COLO668 (cell line): Measurements from ENCODE around the gene TBRG4.

Source experiments
- DNase-seq: peaks from one replicate; lab custom pipeline; 2025; ENCODE audit not compliant: unreplicated experiment; lab: John Stamatoyannopoulos, UW

The TBRG4 gene

GRCh38 chr7:45145881-45146280 lies 34.4 kb upstream of the TBRG4 start:
- DNase-seq, result no peak

DNA sequence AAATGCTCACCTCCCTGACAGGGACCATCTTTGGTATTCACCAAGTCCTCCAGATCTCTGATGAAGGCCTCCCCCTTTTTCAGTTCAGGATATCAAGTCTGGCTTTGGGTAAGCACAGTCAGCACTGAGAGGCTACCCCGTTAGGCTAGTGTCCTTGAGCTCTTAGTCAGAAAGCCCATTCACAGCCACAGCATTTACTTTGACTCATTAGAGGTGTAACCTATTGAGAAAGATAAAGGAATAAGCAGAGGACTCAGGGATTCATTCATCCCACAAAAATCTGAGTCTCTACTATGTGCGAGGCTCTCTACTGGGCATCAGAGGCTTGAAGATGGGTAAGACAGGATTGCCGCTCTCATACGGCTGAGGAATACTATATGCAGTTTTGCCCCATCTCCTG lies 32.1 kb upstream of the TBRG4 start:
- DNase-seq, result no peak

GRCh38 chr7:45140827-45141226 lies 29.3 kb upstream of the TBRG4 start:
- DNase-seq, result no peak

DNA sequence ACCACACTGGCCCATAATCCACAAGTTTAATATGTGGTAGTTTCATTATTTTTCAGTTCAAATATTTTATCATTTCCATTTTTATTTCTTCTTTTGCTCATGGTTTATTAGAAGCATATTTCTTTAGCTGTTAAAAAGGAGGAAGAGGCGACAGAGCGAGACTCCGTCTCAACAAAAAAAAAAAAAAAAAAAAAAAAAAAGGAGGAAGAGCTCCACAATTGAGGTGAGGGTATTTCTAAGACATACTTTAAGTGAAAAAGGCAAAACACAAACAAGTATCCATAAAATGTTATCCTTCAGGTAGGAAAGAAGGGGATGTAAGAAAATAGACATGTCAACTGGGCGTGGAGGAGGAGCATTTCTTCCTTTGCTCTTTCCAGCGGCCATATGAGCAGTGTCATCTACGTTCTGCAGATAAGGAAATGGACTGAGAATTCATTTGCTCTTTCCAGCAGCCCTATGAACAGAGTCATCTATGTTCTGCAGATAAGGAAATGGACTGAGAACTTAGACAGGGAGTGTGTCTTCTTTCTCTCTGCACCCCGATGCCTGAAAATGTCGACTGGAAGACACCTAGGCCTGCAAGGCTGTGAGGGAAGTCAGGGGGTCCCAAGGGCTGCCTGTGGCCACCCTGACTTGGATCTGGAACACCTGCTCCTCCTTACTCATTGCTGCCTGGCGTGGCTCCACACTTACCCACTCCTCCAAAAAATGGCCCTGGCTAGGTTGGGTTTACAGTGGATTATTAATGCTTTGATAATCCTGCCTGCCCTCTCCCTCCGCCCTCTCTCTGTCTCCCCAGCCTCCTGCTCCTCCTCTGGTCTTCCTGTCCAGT lies 27.2 kb upstream of the TBRG4 start:
- DNase-seq, result no peak

DNA sequence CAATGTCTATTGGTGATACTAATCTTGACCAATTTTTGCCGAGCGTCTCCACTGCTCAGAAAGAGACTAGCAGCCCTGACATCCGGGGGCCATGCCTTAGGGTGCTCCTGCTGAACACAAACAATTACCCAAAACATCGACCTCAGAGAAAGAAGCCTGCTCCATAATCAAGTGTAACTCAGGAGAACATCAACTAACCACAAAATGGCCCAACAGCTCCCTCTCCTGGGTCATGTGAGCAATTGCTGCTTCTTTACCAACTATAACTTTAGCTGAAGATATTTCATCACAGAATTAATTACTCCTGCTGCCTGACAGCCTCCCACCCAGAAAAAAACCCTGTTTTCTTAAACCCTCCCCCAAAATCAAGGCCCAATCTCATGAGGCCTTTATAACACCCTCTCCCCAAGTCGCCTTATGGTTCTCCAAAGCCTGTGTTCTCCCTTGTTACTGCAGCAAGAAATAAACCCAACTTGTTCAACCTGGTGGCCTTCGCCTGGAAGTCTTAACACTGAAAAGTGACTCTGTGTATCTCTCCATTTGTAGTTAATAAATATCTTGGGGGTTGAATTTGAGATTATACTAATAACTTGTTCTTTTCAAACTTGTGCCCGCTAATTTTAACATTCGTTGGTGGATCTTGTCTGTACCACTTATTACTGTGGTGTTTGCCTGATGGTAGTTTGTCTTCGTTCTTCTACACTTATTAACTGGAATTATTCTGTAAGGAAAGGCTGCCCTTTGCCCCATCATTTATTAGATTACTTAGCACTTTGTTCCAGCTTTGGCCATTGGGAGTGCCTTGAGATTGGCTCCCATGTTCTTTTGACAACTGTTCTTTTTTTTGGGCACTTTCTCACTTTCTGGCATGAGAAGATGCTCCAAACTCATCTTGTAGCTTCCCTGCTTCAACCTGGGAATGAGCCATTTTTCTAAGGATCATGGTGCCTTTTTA lies 24.9 kb upstream of the TBRG4 start:
- DNase-seq, result peak; percentile 76

GRCh38 chr7:45133877-45134276 lies 22.4 kb upstream of the TBRG4 start:
- DNase-seq, result no peak

- no peak for DNase-seq
Measured at GRCh38 chr7:45133352-45133751, 21.9 kb upstream of the TBRG4 start.

GRCh38 chr7:45132708-45133320 lies 21.3 kb upstream of the TBRG4 start:
- no peak for DNase-seq

DNA sequence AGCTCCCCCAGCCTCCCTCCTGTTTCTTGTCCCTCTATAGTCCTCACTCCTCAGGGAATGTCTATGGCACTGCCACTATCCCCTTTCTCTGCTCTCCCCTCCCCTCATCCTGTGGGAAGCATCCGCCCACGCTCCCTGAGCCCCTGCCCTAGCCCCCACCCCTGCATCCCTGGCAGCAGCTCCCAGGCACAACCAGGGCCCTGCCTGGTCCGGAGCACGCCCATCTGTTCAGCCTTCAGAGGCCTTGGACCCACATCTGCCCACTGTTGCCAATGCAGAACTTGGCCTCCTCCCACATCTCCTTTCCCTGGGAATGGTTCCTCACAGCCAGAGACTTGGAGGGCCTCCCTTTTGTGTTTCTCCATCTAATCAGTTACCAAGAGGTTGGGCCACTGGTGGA lies 20.4 kb upstream of the TBRG4 start:
- DNase-seq, result no peak

- DNase-seq, result no peak
Measured at GRCh38 chr7:45130910-45131309, 19.4 kb upstream of the TBRG4 start.

DNA sequence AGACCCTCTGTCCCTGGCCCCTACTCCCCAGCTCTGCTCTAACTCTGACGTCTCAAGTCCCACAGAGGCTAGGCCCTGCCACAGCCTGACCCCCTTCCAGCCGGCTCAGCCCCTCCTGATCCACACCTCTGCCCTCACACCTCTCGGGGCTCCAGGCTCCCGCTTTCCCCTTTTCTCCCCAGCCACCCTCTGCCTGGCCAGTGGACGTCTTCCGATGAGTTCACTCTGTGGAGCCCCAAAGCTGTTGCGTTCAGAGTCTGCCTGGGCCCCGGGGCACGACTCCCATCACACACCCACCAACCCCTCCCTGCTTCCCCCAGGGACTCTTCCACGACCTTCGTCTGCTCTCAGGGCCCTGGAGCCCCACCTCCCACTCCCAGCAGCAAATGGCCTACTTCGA lies 18.4 kb upstream of the TBRG4 start:
- no peak for DNase-seq

DNA sequence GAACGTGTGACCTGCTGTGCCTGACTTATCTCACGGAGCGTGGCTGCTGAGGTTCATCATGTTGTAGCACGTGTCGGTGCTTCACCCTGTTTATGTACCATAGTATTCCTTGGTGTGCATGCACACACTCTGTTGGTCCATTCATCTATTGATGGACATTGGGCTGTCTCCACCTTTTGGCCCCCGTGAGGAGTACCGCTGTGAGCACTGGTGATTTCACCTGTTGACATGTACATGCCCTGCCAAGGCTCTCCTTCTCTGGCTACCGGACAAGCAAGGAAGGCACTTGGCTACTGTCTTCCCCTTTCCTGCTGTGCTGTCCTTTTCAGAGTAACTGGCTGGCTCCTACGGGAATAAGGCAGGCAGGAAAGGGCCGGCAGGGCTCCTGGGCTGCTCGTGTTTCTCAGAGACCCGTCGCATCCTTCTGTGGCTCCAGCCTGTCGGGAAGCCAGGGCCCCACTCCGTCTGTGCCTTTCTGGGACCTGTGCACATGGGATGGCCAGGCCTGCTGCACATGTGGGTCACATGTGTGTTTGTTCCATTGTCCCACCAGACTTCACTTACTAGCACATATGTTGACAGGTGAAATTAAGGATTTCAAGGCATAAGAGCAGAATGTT lies 17.8 kb upstream of the TBRG4 start:
- DNase-seq, result no peak

DNA sequence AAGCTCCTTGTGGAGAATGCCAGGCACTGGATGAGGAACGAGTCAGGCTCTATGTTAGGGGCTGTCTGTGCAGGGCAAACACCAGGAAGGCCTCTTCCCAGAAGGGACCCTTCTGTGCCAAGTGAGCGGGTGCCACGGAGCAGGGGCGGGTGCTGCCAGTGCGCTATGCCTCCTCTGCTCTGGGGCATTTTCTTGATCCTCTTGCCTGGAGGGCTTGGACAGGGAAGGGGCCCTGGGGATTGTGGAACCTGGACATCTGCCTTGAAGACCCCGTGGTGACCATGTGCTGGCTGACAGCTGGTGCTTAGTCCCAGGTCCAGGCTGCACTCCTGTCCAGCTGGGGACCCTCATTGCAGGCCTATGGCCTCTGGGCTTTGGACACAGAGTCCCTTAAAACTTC lies 15.4 kb upstream of the TBRG4 start:
- DNase-seq, result no peak

- no peak for DNase-seq
Measured at GRCh38 chr7:45126201-45126600, 14.7 kb upstream of the TBRG4 start.

DNA sequence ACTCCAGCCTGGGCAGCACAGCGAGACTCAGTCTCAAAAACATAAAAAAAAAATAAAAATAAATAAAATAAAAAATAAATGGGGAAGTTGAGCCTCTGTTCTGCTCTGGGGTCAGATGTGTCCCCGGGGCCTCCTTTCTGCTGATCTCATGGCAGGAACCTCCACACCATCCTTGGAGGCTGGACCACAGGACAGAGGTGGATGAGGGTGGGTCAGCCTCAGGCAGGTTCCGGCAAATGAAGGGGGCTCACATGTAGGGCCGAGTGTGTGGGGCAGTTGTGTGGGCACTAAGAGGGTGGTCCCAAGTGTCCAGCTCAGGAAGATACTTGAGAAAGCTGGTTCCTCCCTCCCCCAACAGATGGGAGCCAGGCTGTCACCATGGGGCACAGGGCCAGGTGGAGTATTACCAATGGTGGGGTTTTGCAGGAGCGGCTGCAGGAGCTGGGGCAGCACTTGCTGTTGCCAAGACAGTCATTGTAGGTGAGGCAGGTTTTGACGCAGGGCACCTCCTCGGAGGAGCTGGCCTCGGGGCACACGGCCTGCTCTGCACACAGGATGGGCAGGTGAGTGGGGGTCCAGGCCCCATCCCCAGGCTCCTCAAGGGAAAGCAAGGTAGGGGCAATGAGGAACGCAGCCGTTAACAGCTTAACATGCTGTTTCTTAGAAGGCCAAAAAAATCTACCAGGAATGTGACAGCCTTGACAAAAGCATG lies 13.9 kb upstream of the TBRG4 start:
- DNase-seq, result no peak

DNA sequence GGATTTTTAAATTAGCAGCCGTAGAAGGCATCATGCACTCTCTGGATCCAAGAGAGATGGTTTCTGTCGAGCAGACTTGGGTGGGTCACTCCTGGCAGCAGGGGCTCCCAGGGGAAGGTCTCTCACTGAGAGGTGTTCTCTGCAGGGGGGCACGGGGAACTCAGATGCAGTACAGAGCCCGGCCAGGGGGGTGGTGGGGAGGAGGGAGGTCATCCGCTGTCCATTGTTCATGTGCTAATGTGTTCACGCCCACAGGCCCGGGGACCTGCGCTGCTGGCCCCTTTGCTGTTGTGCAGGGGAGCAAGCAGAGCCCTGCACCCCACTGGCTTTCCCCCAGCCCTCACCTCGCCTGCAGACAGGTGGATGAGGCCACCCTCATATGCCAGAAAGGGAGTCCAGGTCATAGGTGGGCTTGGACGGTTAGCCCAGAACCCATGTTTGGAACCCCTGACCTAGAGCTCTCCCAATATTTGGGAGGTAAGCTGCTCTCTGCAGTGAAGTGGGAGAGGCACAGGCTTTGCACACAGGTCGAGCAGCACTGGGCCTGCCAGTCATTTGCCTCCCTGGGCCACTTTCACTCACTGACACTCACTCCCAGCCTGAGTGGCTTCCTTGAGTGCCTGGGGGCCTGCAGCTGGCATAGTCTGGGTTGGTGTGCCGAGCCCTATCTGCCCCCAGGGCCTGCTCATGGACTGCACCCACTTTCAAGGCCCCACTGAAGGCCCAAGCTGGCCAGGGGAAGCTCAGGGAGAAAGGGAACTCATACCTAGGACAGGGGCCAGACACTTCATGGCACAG lies 12.6 kb upstream of the TBRG4 start:
- no peak for DNase-seq

GRCh38 chr7:45122975-45123860 lies 11.7 kb upstream of the TBRG4 start:
- DNase-seq, result peak; percentile 35

- no peak for DNase-seq
Measured at GRCh38 chr7:45119550-45119949, 8.1 kb upstream of the TBRG4 start.

DNA sequence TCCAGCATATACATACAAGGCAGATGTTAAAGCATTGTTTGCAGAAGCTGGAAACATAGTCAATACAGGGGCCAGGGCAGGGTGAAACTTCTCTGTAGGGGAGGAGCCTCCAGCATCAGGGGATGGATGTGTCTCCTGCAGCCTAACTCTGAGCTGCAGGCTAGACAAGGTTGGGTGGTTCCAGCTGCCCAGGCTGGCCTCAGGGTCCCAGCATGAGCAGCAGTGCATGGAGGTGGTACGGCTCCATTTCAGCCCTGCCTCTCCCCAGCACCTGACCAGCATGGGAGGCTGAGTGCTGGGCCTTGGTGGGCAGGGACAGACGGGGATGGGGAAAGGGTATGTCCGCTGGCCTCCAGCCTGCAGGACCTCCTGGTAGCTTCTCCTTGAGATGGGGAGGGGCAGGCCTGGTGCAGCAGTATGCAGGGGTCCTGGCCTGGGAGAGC lies 7.4 kb upstream of the TBRG4 start:
- DNase-seq, result no peak
